ENCODE results near the gene TAS2R1.

The TAS2R1 gene

GRCh38 chr5:9596824-9597223 is 33.3 kb downstream of the TAS2R1 start:
- no peak overlapping the region for H3K4me3 ChIP-seq (ENCODE audit: low read depth, low read length)
- DNase-seq (ENCODE audit: low read depth), result no peak
- no peak for TF ChIP-seq CTCF (IDR thresholded peaks at IDR 0.05; ENCODE audit: control insufficient read depth, extremely low read depth, insufficient read depth)

GRCh38 chr5:9596171-9596780 is 33.9 kb downstream of the TAS2R1 start:
- no peak overlapping the region for H3K4me3 ChIP-seq (ENCODE audit: low read depth, low read length)
- no peak for DNase-seq (ENCODE audit: low read depth)
- TF ChIP-seq CTCF (IDR thresholded peaks at IDR 0.05; ENCODE audit: control insufficient read depth, extremely low read depth, insufficient read depth), result no peak

- TF ChIP-seq CTCF (IDR thresholded peaks at IDR 0.05; ENCODE audit: control insufficient read depth, extremely low read depth, insufficient read depth), result no peak
- no peak for DNase-seq (ENCODE audit: low read depth)
Observed at GRCh38 chr5:9594913-9595312, 35.2 kb downstream of the TAS2R1 start.

GRCh38 chr5:9589049-9589835 is 40.9 kb downstream of the TAS2R1 start:
- no peak overlapping the region for H3K4me3 ChIP-seq (ENCODE audit: low read depth, low read length)
- no peak for DNase-seq (ENCODE audit: low read depth)
- TF ChIP-seq CTCF (IDR thresholded peaks at IDR 0.05; ENCODE audit: control insufficient read depth, extremely low read depth, insufficient read depth), result no peak

More at GRCh38 chr5:9594913-9595312, 35.2 kb downstream of the TAS2R1 start:
- no peak overlapping the region for H3K4me3 ChIP-seq (ENCODE audit: low read depth, low read length)

GRCh38 chr5:9588254-9588653 is 41.9 kb downstream of the TAS2R1 start:
- H3K4me3 ChIP-seq (ENCODE audit: low read depth, low read length), result no peak overlapping the region
- no peak for DNase-seq (ENCODE audit: low read depth)
- TF ChIP-seq CTCF (IDR thresholded peaks at IDR 0.05; ENCODE audit: control insufficient read depth, extremely low read depth, insufficient read depth), result no peak

GRCh38 chr5:9587135-9587534 is 43.0 kb downstream of the TAS2R1 start:
- no peak overlapping the region for H3K4me3 ChIP-seq (ENCODE audit: low read depth, low read length)
- peak; percentile 83 for DNase-seq (ENCODE audit: low read depth)
- no peak for TF ChIP-seq CTCF (IDR thresholded peaks at IDR 0.05; ENCODE audit: control insufficient read depth, extremely low read depth, insufficient read depth)

Measured in LNCaP clone FGC (cell line).